GM23338 (cell line): ENCODE data around the gene ME1.

Source experiments
- CREB1 ChIP-seq: fragments of 250-450 bp; sonication (Bioruptor Pico); IDR thresholded peaks from 2 replicates; pipeline ENCODE4 v1.5.0; 2020; ENCODE audit warnings: low read depth, mild to moderate bottlenecking, moderate library complexity
- CTCF ChIP-seq, 2 experiments: fragments of 200-600 bp in 1 of 2; sonication (generic) in 1 of 2; conservative IDR thresholded peaks; 2 replicates each; pipeline versions ENCODE4 v1.5.1 to v1.6.1; 2016 to 2017; ENCODE audit warnings: antibody characterized with exemption in 2 of 2, low read depth in 2 of 2, mild to moderate bottlenecking in 2 of 2, moderate library complexity in 1 of 2
- ETS1 ChIP-seq: IDR thresholded peaks from 2 replicates; pipeline ENCODE4 v1.6.1; 2016; ENCODE audit warnings: antibody characterized with exemption
- EZH2 ChIP-seq: fragments of 200-600 bp; sonication (generic); IDR thresholded peaks from one replicate; pipeline ENCODE4 v1.8.0; 2017; ENCODE audit warnings: antibody characterized with exemption, mild to moderate bottlenecking, low read depth; ENCODE audit not compliant: unreplicated experiment
- EZH2phosphoT487 ChIP-seq: fragments of 200-600 bp; sonication (generic); IDR thresholded peaks from one replicate; pipeline ENCODE4 v1.8.1; 2018; ENCODE audit warnings: antibody characterized with exemption; ENCODE audit not compliant: unreplicated experiment
- JUNB ChIP-seq: IDR thresholded peaks from one replicate; pipeline ENCODE4 v1.6.1; 2016; ENCODE audit warnings: antibody characterized with exemption; ENCODE audit not compliant: unreplicated experiment
- NANOG ChIP-seq: IDR thresholded peaks from 2 replicates; pipeline ENCODE4 v1.6.1; 2016; ENCODE audit warnings: antibody characterized with exemption, borderline replicate concordance
- POLR2AphosphoS5 ChIP-seq: IDR thresholded peaks from 2 replicates; pipeline ENCODE4 v1.6.1; 2016; ENCODE audit warnings: antibody characterized with exemption, low read depth
- ZNF114 ChIP-seq: fragments of 250-450 bp; sonication (Bioruptor Pico); IDR thresholded peaks from 2 replicates; pipeline ENCODE4 v1.5.0; 2020; ENCODE audit warnings: mild to moderate bottlenecking, moderate library complexity
- ZNF331 ChIP-seq: fragments of 250-450 bp; sonication (Bioruptor Pico); IDR thresholded peaks from 2 replicates; pipeline ENCODE4 v1.5.0; 2020; ENCODE audit warnings: low read depth, mild to moderate bottlenecking, moderate library complexity

- TF ChIP-seq CTCF (conservative IDR thresholded peaks at IDR 0.05; ENCODE audit: low read depth in 2 of 2) = no peak
- no peak for TF ChIP-seq NANOG
- TF ChIP-seq POLR2AphosphoS5 = no peak
- TF ChIP-seq CREB1 (CRISPR knock-in tag) = no peak
- no peak for TF ChIP-seq EZH2
- TF ChIP-seq EZH2phosphoT487 = no peak
- TF ChIP-seq ETS1 = no peak
- no peak for TF ChIP-seq JUNB
- TF ChIP-seq ZNF114 = no peak
- TF ChIP-seq ZNF331 (CRISPR knock-in tag) = no peak
Observed at GRCh38 chr6:83369692-83370091, 61.2 kb downstream of the ME1 start.
